ENCODE results near the gene MYOM3. TPM values are rescaled to one million over a fixed set of nuclear protein-coding genes. Genes with fewer than 3 reads are reported as not detected.

MYOM3 gene
- total RNA-seq, 1 experiment from 2014 or later, result 7.9 TPM

DNA sequence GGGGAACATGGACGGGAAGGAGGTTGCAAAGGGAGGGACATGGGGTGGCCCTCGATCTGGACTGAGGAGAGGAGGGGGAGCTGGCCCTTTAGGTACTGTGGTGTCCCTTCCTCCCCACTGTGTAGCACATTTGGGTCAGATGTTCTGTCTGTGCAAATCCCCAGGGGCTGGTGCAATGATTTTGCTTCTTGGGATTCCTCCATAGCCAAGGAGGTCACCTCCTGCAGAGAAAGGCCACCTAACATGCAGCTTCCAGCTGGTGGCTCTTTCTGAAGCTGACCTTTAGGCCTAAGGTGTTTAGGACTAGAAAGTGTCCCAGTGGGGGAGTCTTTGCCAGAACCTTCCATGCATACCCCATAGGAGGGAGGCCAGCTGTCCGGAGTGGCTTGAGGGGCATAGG lies 9.0 kb upstream of the MYOM3 start:
- no peaks in the 10 kb centered on the region for H3K9me3 ChIP-seq (ENCODE audit: control insufficient read depth in 1 of 2, insufficient read depth in 1 of 2, low read depth in 1 of 2, low read length in 2 of 2)
- ChIA-PET POLR2A (no interaction called here), RAD21 (ENCODE audit: low non-redundant PET in 1 of 2, low total read pairs in 2 of 2, uncharacterized antibody in 2 of 2, unreplicated experiment in 2 of 2) (no interaction called here), CTCF (no interaction called here)
- no peaks in the 10 kb centered on the region for H3K27me3 ChIP-seq (ENCODE audit: insufficient read depth, low read length)
- H3K36me3 ChIP-seq (ENCODE audit: control insufficient read depth in 1 of 2, insufficient read depth in 2 of 2, low read length in 2 of 2), result no peaks in the 10 kb centered on the region
- DNase-seq (ENCODE audit: low read depth, low spot score) (no peak), ATAC-seq (no peak)
- no peak overlapping the region for H3K4me3 ChIP-seq (replicated peaks in 1 of 2; ENCODE audit: low read depth in 1 of 2, low read length in 2 of 2)
- no peak overlapping the region for H3K27ac ChIP-seq (ENCODE audit: low read depth, low read length)
- H2AFZ ChIP-seq (ENCODE audit: low read depth, low read length, poor library complexity, severe bottlenecking), result no peak overlapping the region
- H3K4me1 ChIP-seq (ENCODE audit: control insufficient read depth in 1 of 2, insufficient read depth in 2 of 2, low read length in 2 of 2), result peaks cover 5 to 18% of the 10 kb centered on the region in 2 experiments
- no peaks in the 10 kb centered on the region for H4K20me1 ChIP-seq (ENCODE audit: insufficient read depth)
- H3K9me2 ChIP-seq (ENCODE audit: insufficient read depth), result no peaks in the 10 kb centered on the region
- intact Hi-C loops (cut with micrococcal nuclease), result no loop called here
- BruUV-seq (replicated peaks), result no TSS peak
- no peak overlapping the region for H3K4me2 ChIP-seq (ENCODE audit: low read length)
- H3K79me2 ChIP-seq (ENCODE audit: insufficient read depth, low read length), result no peaks in the 10 kb centered on the region
- TF ChIP-seq POLR2A (IDR thresholded peaks at IDR 0.05; ENCODE audit: borderline replicate concordance, extremely low read depth, insufficient read depth, insufficient read length), result no peak
- TF ChIP-seq, protein P1, sequence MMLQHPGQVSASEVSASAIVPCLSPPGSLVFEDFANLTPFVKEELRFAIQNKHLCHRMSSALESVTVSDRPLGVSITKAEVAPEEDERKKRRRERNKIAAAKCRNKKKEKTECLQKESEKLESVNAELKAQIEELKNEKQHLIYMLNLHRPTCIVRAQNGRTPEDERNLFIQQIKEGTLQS (IDR thresholded peaks at IDR 0.05), result no peak
- no peak for TF ChIP-seq SP1 (IDR thresholded peaks at IDR 0.05; ENCODE audit: low read depth)
- TF ChIP-seq FOSL1 (IDR thresholded peaks at IDR 0.05; ENCODE audit: low read depth), result no peak
- no peak for TF ChIP-seq RAD21 (IDR thresholded peaks at IDR 0.05; ENCODE audit: low read depth)
- no peak for TF ChIP-seq EGR1 (IDR thresholded peaks at IDR 0.05; ENCODE audit: low read depth)
- TF ChIP-seq CEBPB (IDR thresholded peaks at IDR 0.05; ENCODE audit: low read depth), result no peak
- no peak for TF ChIP-seq SRF (IDR thresholded peaks at IDR 0.05; ENCODE audit: low read depth)
- TF ChIP-seq, protein P2, sequence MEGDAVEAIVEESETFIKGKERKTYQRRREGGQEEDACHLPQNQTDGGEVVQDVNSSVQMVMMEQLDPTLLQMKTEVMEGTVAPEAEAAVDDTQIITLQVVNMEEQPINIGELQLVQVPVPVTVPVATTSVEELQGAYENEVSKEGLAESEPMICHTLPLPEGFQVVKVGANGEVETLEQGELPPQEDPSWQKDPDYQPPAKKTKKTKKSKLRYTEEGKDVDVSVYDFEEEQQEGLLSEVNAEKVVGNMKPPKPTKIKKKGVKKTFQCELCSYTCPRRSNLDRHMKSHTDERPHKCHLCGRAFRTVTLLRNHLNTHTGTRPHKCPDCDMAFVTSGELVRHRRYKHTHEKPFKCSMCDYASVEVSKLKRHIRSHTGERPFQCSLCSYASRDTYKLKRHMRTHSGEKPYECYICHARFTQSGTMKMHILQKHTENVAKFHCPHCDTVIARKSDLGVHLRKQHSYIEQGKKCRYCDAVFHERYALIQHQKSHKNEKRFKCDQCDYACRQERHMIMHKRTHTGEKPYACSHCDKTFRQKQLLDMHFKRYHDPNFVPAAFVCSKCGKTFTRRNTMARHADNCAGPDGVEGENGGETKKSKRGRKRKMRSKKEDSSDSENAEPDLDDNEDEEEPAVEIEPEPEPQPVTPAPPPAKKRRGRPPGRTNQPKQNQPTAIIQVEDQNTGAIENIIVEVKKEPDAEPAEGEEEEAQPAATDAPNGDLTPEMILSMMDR (IDR thresholded peaks at IDR 0.05 in 2 of 3, conservative IDR thresholded peaks at IDR 0.05 in 1 of 3; ENCODE audit: borderline replicate concordance in 1 of 3, insufficient read depth in 1 of 3, low read depth in 2 of 3, low read length in 2 of 3), result no peak
- no peak for TF ChIP-seq ZNF274 (IDR thresholded peaks at IDR 0.05; ENCODE audit: low read depth, low read length)
- no peak for TF ChIP-seq YY1 (IDR thresholded peaks at IDR 0.05; ENCODE audit: extremely low read depth, insufficient replicate concordance, low read depth, low read length)
- no peak for TF ChIP-seq ELF1 (IDR thresholded peaks at IDR 0.05; ENCODE audit: borderline replicate concordance, low read depth)
- TF ChIP-seq, protein P3, sequence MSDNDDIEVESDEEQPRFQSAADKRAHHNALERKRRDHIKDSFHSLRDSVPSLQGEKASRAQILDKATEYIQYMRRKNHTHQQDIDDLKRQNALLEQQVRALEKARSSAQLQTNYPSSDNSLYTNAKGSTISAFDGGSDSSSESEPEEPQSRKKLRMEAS (IDR thresholded peaks at IDR 0.05), result no peak
- TF ChIP-seq SIN3A (IDR thresholded peaks at IDR 0.05; ENCODE audit: low read depth), result no peak
- H3K9ac ChIP-seq (ENCODE audit: low read length), result no peak overlapping the region
